Ishikawa (cell line): ENCODE measurements around the gene SELENOW.

Experiments
- CEBPB ChIP-seq: IDR thresholded peaks from 2 replicates; pipeline ENCODE4 v1.6.1; 2012
- CREB1 ChIP-seq: IDR thresholded peaks from 2 replicates; pipeline ENCODE4 v1.6.1; 2012; ENCODE audit warnings: low read depth
- EP300 ChIP-seq: IDR thresholded peaks from 2 replicates; pipeline ENCODE4 v1.6.1; 2012; ENCODE audit warnings: borderline replicate concordance
- TEAD4 ChIP-seq: IDR thresholded peaks from 2 replicates; pipeline ENCODE4 v1.6.1; 2012
- YY1 ChIP-seq: IDR thresholded peaks from 2 replicates; pipeline ENCODE4 v1.6.1; 2012; ENCODE audit warnings: low read depth
- ZBTB7A ChIP-seq: IDR thresholded peaks from 2 replicates; pipeline ENCODE4 v1.6.1; 2012; ENCODE audit warnings: low read depth
- TF ChIP-seq, protein P1 (sequence below): IDR thresholded peaks from 2 replicates; pipeline ENCODE4 v1.6.1; 2012
- TF ChIP-seq, protein P2 (sequence below): IDR thresholded peaks from 2 replicates; pipeline ENCODE4 v1.6.1; 2012; ENCODE audit warnings: low read depth, mild to moderate bottlenecking

DNA sequence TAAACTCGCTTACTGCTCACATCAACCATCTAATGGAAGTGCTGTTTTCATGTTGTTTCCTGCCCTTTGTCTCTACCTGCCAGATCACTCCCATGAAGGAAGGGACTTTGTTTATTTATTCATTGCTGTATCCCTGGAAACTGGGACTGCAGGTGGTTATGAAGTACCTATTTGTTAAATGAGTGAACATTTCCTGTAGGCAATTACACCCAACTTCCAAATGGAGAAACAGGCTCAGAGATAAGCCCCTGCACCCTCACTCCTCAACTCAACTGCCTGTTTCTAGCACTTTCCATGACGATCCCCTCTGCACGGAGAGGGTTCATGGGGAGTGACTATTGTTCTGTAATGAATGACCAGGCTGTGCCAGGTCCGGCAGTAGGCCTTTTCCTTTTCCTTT, 1.9 kb upstream of the SELENOW start:
- TF ChIP-seq CREB1: no peak
- no peak for TF ChIP-seq YY1
- no peak for TF ChIP-seq TEAD4
- TF ChIP-seq CEBPB: no peak
- TF ChIP-seq, protein P1, sequence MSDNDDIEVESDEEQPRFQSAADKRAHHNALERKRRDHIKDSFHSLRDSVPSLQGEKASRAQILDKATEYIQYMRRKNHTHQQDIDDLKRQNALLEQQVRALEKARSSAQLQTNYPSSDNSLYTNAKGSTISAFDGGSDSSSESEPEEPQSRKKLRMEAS: no peak
- TF ChIP-seq EP300: no peak
- no peak for TF ChIP-seq ZBTB7A
- TF ChIP-seq, protein P2, sequence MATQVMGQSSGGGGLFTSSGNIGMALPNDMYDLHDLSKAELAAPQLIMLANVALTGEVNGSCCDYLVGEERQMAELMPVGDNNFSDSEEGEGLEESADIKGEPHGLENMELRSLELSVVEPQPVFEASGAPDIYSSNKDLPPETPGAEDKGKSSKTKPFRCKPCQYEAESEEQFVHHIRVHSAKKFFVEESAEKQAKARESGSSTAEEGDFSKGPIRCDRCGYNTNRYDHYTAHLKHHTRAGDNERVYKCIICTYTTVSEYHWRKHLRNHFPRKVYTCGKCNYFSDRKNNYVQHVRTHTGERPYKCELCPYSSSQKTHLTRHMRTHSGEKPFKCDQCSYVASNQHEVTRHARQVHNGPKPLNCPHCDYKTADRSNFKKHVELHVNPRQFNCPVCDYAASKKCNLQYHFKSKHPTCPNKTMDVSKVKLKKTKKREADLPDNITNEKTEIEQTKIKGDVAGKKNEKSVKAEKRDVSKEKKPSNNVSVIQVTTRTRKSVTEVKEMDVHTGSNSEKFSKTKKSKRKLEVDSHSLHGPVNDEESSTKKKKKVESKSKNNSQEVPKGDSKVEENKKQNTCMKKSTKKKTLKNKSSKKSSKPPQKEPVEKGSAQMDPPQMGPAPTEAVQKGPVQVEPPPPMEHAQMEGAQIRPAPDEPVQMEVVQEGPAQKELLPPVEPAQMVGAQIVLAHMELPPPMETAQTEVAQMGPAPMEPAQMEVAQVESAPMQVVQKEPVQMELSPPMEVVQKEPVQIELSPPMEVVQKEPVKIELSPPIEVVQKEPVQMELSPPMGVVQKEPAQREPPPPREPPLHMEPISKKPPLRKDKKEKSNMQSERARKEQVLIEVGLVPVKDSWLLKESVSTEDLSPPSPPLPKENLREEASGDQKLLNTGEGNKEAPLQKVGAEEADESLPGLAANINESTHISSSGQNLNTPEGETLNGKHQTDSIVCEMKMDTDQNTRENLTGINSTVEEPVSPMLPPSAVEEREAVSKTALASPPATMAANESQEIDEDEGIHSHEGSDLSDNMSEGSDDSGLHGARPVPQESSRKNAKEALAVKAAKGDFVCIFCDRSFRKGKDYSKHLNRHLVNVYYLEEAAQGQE: no peak
